ENCODE data around the gene SPACA7. TPM values are rescaled to one million over a fixed set of nuclear protein-coding genes. Genes with fewer than 3 reads are reported as not detected.

SPACA7 gene
- total RNA-seq, 1 donor from 2014 or later, result not detected

GRCh38 chr13:112454648-112455334 lies 78.6 kb downstream of the SPACA7 start:
- DNase-seq (ENCODE audit: extremely low spot score, unreplicated experiment), result no peak
- peaks cover 11% of the 10 kb centered on the region for H3K4me1 Mint-ChIP-seq (ENCODE audit: unreplicated experiment)
- no peak overlapping the region for H3K4me3 Mint-ChIP-seq
- TF ChIP-seq CTCF (conservative IDR thresholded peaks at IDR 0.05), result no peak
- no peak overlapping the region for H3K27ac Mint-ChIP-seq
- H3K9me3 Mint-ChIP-seq, result no peaks in the 10 kb centered on the region
- peaks cover 12% of the 10 kb centered on the region for H3K27me3 Mint-ChIP-seq
- no peaks in the 10 kb centered on the region for H3K36me3 Mint-ChIP-seq

- Mint-ChIP-seq H3K36me3 (no peaks in the 10 kb centered on the region), H3K27me3 (peaks cover 9% of the 10 kb centered on the region), H3K9me3 (no peaks in the 10 kb centered on the region), H3K27ac (no peak overlapping the region), H3K4me1 (ENCODE audit: unreplicated experiment) (peaks cover 7% of the 10 kb centered on the region), H3K4me3 (no peak overlapping the region)
- no peak for DNase-seq (ENCODE audit: extremely low spot score, unreplicated experiment)
- no peak for TF ChIP-seq CTCF (conservative IDR thresholded peaks at IDR 0.05)
Measured at GRCh38 chr13:112455476-112456059, 79.4 kb downstream of the SPACA7 start.

- H3K4me1 Mint-ChIP-seq (ENCODE audit: unreplicated experiment), result no peaks in the 10 kb centered on the region
- DNase-seq (ENCODE audit: extremely low spot score, unreplicated experiment), result no peak
- no peak overlapping the region for H3K4me3 Mint-ChIP-seq
- no peak for TF ChIP-seq CTCF (conservative IDR thresholded peaks at IDR 0.05)
- no peak overlapping the region for H3K27ac Mint-ChIP-seq
- no peaks in the 10 kb centered on the region for H3K9me3 Mint-ChIP-seq
- H3K27me3 Mint-ChIP-seq, result peaks cover 3% of the 10 kb centered on the region
- no peaks in the 10 kb centered on the region for H3K36me3 Mint-ChIP-seq
Measured at GRCh38 chr13:112456138-112457056, 80.2 kb downstream of the SPACA7 start.

- H3K36me3 Mint-ChIP-seq, result peaks cover 1% of the 10 kb centered on the region
- H3K4me3 Mint-ChIP-seq, result no peak overlapping the region
- H3K27me3 Mint-ChIP-seq, result peaks cover 3% of the 10 kb centered on the region
- no peak for DNase-seq (ENCODE audit: extremely low spot score, unreplicated experiment)
- H3K4me1 Mint-ChIP-seq (ENCODE audit: unreplicated experiment), result no peaks in the 10 kb centered on the region
- H3K9me3 Mint-ChIP-seq, result no peaks in the 10 kb centered on the region
- TF ChIP-seq CTCF (conservative IDR thresholded peaks at IDR 0.05), result no peak
- no peak overlapping the region for H3K27ac Mint-ChIP-seq
Measured at GRCh38 chr13:112457081-112457480, 80.9 kb downstream of the SPACA7 start.

GRCh38 chr13:112457485-112457884 lies 81.3 kb downstream of the SPACA7 start:
- H3K36me3 Mint-ChIP-seq, result peaks cover 4% of the 10 kb centered on the region

More at GRCh38 chr13:112457485-112457884, 81.3 kb downstream of the SPACA7 start:
- no peaks in the 10 kb centered on the region for H3K4me1 Mint-ChIP-seq (ENCODE audit: unreplicated experiment)
- no peak for TF ChIP-seq CTCF (conservative IDR thresholded peaks at IDR 0.05)
- no peak overlapping the region for H3K4me3 Mint-ChIP-seq
- no peak for DNase-seq (ENCODE audit: extremely low spot score, unreplicated experiment)
- no peak overlapping the region for H3K27ac Mint-ChIP-seq
- H3K27me3 Mint-ChIP-seq, result peaks cover 3% of the 10 kb centered on the region
- H3K9me3 Mint-ChIP-seq, result no peaks in the 10 kb centered on the region
